ENCODE data around the gene NDUFS1.

- no peak for TF ChIP-seq EZH2phosphoT487 (IDR thresholded peaks at IDR 0.05; ENCODE audit: borderline replicate concordance, low read depth)
- no peak for TF ChIP-seq CTCF (IDR thresholded peaks at IDR 0.05)
- no peak for TF ChIP-seq NFIC (IDR thresholded peaks at IDR 0.05; ENCODE audit: borderline replicate concordance)
- TF ChIP-seq REST (IDR thresholded peaks at IDR 0.05; ENCODE audit: low read depth, low read length): no peak
- no peak for TF ChIP-seq MEF2A (IDR thresholded peaks at IDR 0.05; ENCODE audit: borderline replicate concordance, low read depth)
- TF ChIP-seq FOXM1 (IDR thresholded peaks at IDR 0.05; ENCODE audit: low read depth): no peak
Measured at GRCh38 chr2:206096876-206097275, 62.4 kb downstream of the NDUFS1 start.

Measured in SK-N-SH (cell line).